ENCODE results near the gene GFRA1.

GFRA1 gene

DNA sequence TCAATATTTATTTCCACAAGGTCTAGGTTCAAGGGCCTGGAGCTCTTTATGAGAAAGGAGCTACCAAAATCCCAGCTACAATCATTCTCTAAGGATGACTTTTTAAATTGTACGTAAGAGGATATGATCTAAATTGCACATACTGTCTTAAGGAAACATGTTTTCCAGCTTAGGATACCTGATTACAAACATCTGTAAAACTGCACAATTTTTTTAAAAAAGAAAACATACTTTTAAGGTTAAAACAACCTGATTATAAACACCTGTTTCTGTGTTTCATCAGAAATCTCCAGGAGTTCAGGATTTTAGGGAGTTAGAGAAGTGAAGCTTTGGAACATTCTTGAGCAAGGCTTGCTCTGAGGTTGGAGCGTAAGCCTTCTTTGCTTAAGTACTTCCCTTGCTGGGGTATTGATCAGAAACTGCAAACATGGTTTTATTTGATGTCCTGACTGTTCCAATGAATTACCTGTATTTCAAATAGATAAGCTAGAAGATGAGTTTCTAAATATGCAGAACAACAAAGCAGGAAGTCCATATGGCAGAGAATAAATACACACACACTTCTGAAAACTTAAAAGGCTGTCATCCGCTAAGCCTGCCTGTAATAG, 248.6 kb downstream of the GFRA1 start:
- no peak for DNase-seq

DNA sequence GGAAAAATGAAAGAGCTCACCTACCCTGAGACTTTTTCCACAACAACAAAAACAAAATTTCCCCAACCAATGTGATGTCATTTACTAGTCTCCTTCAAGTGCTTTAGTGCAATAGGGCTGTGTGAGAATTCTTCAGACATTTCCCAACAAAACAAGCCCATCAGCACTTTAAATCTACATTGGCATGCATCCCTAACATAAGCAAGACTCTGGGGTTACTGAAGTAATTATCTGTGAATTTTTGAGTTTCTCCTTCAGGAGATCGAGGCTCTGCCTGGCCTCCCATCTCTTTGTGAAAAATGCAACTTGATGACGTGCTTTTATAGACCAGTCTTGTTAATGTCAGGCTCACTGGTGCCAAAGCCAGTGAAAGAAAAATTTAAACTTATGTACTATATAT, 255.6 kb downstream of the GFRA1 start:
- no peak for DNase-seq

DNA sequence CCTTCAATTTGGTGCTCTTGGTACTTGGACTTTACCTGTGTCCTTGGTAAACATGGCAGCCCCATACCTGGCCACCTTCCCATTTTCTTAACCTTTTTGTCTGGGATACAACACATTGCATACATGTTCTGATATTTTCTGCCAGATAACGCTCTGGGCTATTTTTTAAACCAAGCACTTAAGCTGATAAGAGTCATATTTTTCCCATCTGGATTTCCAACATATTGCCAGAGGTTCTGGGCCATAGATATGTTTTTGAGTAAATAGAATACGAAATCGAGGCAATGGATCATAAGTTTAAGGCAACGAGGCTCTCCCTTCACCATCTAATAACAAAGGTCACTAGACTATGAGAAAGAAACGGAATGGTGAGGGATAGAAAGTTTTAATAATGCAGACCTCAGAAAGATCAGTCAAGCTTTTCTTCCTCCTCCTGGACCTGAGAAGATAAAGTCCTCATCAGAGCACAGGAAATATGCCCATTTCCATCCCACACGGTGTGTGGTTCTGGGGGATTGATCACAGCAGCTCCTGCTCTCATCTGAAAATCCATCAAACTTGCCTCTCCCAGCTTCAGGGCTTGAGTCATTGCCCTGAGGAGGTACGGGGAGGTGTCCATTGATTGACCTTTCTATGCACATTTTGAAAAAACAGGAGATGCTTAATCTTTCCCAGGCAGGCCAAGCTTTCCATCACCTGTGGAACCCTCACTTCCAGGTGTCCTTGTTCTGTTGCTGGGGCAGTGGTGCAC, 257.2 kb downstream of the GFRA1 start:
- no peak for DNase-seq

DNA sequence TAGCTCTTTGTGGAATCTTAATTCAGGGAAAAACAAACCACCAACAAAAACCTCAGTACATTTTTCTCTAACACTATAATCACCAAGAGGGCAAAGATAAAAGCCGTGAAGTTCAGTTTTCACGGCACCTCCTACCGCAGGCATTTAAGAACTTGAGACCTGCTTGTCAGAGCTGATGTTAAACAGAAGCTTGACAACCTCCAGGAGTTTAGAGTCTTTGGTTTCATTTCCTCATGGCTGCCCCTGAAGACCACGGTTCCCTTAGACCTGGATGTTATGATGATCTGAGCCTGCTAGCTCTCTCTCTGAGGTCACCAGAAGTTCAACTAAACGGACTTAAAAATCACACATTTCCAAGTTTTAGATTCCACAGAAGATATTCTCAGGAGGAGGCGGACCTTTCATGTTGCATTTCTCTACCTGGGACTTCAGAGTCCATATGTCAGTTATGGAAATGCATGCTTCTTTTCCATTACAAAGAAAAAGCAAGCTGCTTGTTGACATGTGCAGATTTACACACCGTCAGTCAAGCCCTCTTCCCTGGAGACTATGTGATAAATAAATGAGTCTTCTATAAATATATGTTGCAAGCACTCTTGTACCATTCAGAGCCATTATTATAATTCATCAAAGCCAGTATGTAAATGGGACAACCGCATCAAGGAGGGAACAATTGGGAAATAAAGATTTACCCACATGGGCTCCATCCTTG, 258.0 kb downstream of the GFRA1 start:
- no peak for DNase-seq

DNA sequence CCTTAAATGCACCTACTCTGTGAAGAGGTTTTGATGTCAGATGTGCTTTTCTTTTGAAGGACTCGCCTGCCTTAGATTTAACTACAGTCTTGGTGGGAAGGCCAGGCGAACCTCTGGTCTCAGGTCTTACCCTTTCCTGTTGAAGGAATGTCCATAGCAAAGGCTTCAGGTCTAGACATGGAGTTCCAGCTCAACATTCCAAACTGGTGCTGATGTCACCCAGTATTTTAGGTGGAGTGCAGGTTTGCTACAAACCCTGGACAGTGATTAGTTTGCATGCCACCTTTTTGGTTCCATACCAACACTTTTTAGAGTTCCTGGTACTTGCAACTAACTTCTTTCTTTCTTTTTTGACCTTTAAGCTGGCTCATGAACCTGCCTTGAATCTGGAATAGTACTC, 258.7 kb downstream of the GFRA1 start:
- DNase-seq = no peak

DNA sequence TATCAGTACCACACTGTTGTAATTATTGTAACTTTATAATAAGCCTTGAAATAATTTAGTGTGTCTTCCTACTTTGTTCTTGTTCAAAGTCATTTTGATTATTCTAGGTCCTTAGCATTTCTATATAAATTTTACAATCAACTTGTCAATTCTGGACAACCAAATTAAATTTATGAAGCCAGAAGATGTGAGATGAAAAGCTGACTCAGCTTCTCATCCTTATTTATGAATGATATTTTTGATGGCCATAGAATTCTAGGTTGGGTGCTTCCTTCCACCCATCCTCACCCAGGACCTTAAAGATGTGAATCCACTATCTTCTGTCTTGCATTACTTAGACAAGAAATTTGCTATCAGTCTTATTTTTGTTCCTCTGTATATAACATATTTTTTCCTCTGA, 261.1 kb downstream of the GFRA1 start:
- DNase-seq = no peak

DNA sequence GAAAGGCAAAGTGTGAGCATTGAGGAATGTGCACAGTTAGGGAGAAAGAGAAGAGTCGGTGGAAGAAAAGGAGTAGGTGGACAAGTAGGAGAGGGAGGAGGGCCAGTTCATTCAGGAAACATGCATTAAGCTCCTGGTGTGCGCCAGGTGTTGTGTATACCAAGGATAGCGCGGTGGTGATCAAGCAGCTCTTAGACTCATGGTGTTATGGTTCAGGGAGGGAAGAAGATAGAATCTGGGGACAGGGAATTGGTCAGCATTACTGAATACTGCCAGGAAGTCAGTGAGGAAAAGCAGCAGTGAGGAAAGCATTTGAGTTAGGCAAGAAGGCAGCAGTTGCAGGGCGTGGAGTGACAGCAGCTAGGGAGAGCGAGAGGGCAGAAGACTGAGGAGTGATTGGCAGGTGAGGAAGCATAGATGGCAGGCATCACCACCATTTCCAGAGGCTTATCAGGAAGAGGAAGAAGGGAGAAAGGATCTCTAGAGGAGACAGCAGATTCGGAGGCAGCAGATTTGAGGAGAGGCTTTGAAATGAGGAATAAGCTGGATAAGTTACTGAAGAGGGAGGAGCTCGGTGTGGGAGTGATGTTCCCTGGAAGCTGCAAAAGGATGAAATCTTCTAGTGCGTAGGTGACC, 265.6 kb downstream of the GFRA1 start:
- DNase-seq = no peak

Measured in NCI-H1436 treated with DMSO at 0.1 percent for 48 hours (cell line).